Fibroblast of villous mesenchyme (primary cell): ENCODE data around the gene ZFYVE26. TPM values are rescaled to one million over a fixed set of nuclear protein-coding genes. Genes with fewer than 3 reads are reported as not detected.
A peak's percentile ranks its signal among the peaks of the same experiment; 100 is the strongest.

Source experiments
- DNase-seq: peaks from one replicate; pipeline ENCODE4 v3.0.0-alpha.2; 2010; ENCODE audit warnings: low read depth
- H3K4me3 ChIP-seq: 2 replicates; pipeline ENCODE4 v1.5.1; 2011; ENCODE audit warnings: low read depth, mild to moderate bottlenecking, low read length
- total RNA-seq: library from RNA; depleted of rRNA; stranded (reverse); fragments of >200 nt; gene quantifications from 2 replicates; pipeline ENCODE4 v1.2.3, GENCODE V29; 2012
- TF ChIP-seq, protein P1 (sequence below): IDR thresholded peaks from 2 replicates; pipeline ENCODE4 v1.5.1; 2012; ENCODE audit warnings: low read depth, mild to moderate bottlenecking, low read length; ENCODE audit not compliant: insufficient read depth

ZFYVE26 gene
- total RNA-seq, 1 donor: 27.6 TPM

- no peak for DNase-seq
- TF ChIP-seq, protein P1, sequence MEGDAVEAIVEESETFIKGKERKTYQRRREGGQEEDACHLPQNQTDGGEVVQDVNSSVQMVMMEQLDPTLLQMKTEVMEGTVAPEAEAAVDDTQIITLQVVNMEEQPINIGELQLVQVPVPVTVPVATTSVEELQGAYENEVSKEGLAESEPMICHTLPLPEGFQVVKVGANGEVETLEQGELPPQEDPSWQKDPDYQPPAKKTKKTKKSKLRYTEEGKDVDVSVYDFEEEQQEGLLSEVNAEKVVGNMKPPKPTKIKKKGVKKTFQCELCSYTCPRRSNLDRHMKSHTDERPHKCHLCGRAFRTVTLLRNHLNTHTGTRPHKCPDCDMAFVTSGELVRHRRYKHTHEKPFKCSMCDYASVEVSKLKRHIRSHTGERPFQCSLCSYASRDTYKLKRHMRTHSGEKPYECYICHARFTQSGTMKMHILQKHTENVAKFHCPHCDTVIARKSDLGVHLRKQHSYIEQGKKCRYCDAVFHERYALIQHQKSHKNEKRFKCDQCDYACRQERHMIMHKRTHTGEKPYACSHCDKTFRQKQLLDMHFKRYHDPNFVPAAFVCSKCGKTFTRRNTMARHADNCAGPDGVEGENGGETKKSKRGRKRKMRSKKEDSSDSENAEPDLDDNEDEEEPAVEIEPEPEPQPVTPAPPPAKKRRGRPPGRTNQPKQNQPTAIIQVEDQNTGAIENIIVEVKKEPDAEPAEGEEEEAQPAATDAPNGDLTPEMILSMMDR: no peak
- no peak overlapping the region for H3K4me3 ChIP-seq
Measured at GRCh38 chr14:67785270-67786109, 30.9 kb downstream of the ZFYVE26 start.

DNA sequence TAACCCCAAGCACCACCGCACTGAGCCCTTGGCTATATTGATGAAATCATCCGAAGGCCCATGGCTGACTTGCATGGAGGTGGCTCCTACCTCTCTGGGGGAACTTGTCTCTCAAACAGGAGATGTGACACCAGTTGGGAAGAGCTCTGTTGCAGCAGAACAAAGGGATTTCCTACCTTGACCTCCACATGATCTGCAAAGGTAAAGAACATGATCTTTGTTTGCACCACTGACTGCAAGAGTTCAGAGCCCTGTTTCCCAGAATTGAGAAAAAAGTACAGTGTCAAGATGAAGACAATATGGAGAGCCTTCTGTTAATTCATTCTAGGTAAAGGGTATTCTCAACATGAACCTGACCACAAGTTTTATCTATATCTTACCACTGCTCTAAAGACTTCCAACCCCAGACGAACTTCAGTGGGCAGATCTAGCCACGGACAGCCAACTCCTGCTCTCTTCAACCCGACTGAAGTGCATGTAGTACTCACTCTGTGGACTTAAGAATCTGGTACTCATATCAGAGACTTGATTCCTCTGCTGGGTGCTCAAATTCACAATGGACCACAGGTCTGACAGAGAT is 32.1 kb downstream of the ZFYVE26 start:
- TF ChIP-seq, protein P1: no peak
- no peak for DNase-seq
- no peak overlapping the region for H3K4me3 ChIP-seq

DNA sequence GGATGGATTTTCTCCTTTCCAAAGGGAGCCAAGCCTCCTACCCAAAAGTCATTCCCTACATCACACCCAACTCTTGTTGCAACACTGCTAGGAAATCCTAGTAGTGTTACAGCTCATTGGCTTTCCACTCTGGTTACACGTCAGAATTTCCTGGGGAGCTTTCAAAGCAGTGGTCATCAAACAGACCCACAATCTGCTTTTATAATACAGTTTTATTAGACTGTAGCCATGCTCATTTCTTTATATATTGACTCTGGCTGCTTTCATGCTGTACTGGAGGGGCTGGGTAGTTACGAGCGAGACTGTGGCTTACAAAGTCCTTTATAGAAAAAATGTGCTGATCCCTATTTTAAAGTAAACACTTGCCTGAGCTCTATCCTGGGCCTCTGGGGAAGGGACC is 34.3 kb downstream of the ZFYVE26 start:
- TF ChIP-seq, protein P1: no peak
- peak; percentile 7 for DNase-seq

DNA sequence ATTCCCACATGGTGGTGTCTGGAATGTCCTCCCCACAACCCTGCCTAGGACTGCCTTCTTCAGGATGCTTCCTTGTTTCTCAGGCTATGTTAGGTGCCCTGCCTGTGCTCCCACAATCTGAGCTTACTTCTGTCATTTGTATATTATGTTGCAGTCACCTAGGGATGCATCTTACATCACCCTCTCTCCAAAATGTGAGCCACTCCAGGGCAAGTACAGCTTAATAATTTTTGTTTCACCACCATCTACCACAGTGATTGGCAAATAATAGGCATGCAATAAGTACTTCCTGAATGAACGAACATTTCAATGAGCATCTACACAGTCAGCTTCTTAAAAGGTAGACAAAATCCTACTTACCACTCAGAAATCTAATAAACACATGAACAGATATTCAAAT is 37.6 kb downstream of the ZFYVE26 start:
- DNase-seq: no peak
- TF ChIP-seq, protein P1: no peak
- no peak overlapping the region for H3K4me3 ChIP-seq

More for the DNA sequence above, 34.3 kb downstream of the ZFYVE26 start:
- H3K4me3 ChIP-seq: no peak overlapping the region

DNA sequence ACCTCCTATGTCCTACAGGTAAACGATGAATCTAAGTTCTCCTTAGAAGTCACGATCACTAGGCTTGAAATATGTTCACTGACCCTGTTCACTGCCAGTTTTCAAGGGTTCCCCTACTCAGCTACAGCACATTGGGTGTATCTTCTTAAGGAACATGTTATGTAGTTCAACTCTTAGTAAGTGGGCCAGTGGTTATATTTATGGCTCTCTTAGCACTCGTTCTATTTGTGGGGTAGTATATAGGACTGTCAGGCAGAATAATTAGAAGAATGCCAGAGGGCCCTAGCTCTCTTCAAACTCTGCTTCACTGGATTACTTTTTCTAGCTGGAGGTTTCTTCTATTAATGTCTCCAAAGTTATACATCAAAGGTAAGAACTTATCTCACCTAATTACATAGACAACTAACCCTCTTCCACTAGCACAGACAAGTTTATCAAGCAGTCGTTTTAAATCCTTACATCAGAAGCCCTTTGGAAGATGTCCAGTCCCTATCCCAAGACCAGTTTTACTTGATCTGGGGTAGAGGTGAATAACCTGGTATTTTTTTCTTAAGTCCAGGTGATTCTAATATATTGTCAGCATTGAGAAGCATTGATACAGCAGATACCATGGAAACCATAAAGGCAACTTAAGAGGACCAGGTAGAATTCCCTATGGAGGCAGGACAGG is 39.6 kb downstream of the ZFYVE26 start:
- no peak overlapping the region for H3K4me3 ChIP-seq
- DNase-seq: no peak
- TF ChIP-seq, protein P1: no peak

GRCh38 chr14:67773844-67774377 is 42.5 kb downstream of the ZFYVE26 start:
- no peak overlapping the region for H3K4me3 ChIP-seq
- TF ChIP-seq, protein P1: no peak
- DNase-seq: no peak
